ENCODE results near the gene MAD1L1. TPM values are rescaled to one million over a fixed set of nuclear protein-coding genes. Genes with fewer than 3 reads are reported as not detected.

Gene MAD1L1
- total and polyA plus RNA-seq, 2 of the 8 experiments (the other 6 are each of a cell fraction or from before 2014, with no cell fraction given), result 40.4 to 44.6 TPM

DNA sequence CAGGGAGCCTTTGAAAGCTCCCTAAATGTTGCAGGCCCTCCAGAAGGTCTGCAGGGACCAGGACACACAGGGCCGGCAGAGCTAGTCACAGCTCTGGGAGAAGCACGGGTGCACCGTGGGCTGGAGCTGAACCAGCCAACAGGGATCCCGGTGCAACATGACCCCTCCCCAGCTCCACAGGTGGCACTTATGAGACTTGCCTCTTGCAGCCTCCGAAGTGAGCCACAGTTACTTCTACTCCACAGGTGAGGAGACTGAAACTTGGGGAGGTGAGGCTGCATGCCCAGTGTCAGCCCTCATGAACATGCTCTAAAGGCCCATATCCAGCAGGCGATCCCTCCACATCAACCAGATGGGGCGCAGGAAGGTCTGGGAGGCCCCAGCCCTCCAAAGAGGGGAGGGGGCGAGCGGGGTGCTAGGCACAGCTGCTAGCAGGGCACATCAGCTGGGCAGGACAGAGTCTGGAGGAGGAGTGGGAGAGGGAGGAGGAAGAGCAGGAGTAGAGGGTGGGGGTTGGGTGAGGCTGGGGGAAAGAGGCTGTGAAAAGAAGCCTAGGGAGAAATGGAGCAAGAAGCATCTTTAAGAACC lies 338.3 kb downstream of the MAD1L1 start (continued):
- TF ChIP-seq RFX5 (IDR thresholded peaks at IDR 0.05; ENCODE audit: borderline replicate concordance, low read depth, low read length) (no peak), FOSL1 (IDR thresholded peaks at IDR 0.05; ENCODE audit: insufficient read depth, low read depth, low read length) (no peak), ZNF274 (IDR thresholded peaks at IDR 0.05; ENCODE audit: borderline replicate concordance, extremely low read depth, low read length) (no peak), MAFK (IDR thresholded peaks at IDR 0.05; ENCODE audit: low read depth, low read length) (no peak), CREB1 (IDR thresholded peaks at IDR 0.05) (no peak)
